ENCODE measurements around the gene FBXO33.
"Not testable (repeated sequence)": the region's sequence is repeated elsewhere in the genome, so short reads cannot be mapped to it uniquely, and the experiment has no call there.

Gene FBXO33

GRCh38 chr14:39368261-39368959 lies 63.8 kb downstream of the FBXO33 start:
- peak; percentile 11 to 75 for DNase-seq

DNA sequence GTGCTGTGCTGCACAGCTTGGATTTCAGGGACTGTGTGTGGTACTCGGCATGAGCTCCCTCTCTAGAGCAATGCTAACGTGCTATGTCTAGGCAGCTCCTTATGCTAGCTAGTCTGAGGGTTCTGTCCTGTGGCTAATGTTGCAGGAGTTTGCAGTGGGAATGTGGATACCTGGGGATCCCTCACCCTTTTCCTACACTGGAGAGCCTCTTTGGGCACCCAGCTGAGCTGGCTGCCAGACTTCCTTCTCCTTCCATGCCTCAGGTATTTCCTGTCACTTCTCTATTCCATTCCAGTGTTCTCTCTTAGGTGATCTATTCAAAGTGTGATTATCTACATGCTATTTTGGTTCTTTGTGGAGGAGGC lies 64.9 kb downstream of the FBXO33 start:
- no peak for DNase-seq

GRCh38 chr14:39366460-39367386 lies 65.5 kb downstream of the FBXO33 start:
- DNase-seq = no peak

DNA sequence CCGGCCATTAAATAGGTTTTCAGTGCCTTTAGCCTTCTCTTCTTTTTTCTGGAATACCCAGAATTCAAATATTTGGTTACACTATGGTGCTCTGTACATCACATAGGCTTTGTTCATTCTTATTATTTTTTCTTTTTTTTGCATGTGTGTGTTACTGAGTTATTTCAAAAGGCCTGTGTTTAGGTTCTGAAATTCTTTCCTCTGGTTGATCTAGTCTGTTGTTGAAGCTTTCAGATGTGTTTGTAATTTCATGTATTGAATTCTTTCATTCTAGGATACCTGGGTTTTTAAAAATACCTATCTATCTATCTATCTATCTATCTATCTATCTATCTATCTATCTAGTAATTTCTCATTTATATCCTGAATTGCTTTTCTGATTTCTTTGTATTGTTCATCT lies 66.9 kb downstream of the FBXO33 start:
- no peak for DNase-seq

DNA sequence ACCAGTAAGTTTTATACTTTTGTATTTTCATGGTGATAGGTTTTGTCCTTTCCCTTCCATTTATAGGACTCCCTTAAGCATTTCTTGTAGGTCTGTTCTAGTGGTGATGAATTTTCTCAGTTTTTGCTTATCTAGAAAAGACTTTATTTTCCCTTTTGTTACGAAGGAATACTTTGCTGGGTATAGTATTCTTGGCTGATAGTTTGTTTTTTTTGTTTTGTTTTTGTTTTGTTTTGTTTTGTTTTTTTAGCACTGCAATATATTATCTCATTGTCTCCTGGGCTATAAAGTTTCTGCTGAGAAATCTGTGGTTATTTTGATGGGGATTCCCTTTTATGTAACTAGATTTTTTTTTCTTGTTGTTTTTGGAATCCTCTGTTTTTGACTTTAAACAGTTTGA lies 67.7 kb downstream of the FBXO33 start:
- DNase-seq = no peak

DNA sequence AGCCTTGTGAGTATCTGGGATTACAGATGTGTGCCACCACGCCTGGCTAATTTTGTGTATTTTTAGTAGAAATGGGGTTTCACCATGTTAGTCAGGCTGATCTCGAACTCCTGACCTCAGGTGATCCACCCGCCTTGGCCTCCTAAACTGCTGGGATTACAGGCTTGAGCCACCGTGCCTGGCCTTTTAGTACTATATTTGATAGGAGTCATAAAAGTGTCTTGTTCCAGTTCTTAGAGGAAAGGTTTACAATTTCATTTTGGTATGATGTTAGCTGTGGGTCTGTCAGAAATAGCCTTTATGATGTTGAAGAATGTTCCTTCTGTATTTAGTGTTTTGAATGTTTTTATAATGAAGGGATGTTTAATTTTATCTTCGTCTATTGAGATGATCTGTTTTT lies 70.7 kb downstream of the FBXO33 start:
- DNase-seq = not testable (repeated sequence)

- no peak for DNase-seq
These were observed 71.9 kb downstream of the FBXO33 start for GRCh38 chr14:39360316-39360715.

GRCh38 chr14:39359069-39359468 lies 73.2 kb downstream of the FBXO33 start:
- DNase-seq = not testable (repeated sequence)

DNA sequence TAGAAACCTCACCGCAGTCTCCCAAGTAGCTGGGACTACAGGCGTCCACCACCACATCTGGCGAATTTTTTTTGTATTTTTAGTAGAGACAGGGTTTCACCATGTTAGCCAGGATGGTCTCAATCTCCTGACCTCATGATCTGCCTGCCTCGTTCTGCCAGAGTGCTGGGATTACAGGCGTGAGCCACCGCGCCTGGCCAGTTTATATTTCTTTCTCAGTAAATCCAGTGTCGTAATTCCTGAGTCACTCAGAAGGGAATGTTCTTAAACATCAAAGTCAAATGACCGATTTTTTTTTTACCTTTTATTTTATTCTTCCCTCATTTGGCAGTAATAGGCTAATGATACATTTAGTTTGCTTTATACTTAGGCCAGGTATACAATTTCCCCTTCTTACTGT lies 80.5 kb downstream of the FBXO33 start:
- DNase-seq = no peak

DNA sequence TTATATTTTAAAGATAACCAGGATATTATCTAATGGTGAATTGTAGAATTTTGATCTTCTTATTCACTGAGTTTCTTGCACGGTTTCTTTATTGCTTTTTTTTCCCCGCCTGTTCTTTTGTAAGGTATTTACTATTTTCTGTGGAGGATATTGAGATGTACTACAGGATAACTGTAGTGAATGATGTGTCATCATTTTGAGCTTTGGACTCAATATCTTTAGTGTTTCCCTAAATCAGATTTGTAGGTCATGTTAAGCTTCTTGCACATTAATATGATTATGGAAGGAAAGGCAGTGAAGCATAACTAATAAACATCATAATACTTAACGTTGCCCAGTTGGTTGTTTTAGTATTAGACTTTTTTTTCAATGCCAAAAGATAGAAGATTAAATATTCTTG lies 81.4 kb downstream of the FBXO33 start:
- no peak for DNase-seq

Measured in NCI-H446 (cell line).